SK-N-SH (cell line): Measurements from ENCODE around the gene CETN2.

Experiments
- CTCF ChIP-seq: fragments of 200-600 bp; sonication (generic); IDR thresholded peaks from 2 replicates; pipeline ENCODE4 v1.6.1; 2017; ENCODE audit warnings: antibody characterized with exemption, mild to moderate bottlenecking, moderate library complexity
- ELF1 ChIP-seq: IDR thresholded peaks from 2 replicates; pipeline ENCODE4 v1.4.0; 2012
- RAD21 ChIP-seq: IDR thresholded peaks from 2 replicates; pipeline ENCODE4 v1.6.1; 2012; ENCODE audit warnings: mild to moderate bottlenecking, low read length
- SIN3A ChIP-seq: IDR thresholded peaks from 2 replicates; pipeline ENCODE4 v1.6.1; 2012; ENCODE audit warnings: low read depth, mild to moderate bottlenecking, low read length, moderate library complexity, borderline replicate concordance

- TF ChIP-seq CTCF (no peak), RAD21 (no peak), ELF1 (no peak), SIN3A (no peak)
Observed at GRCh38 chrX:152842772-152843338, 12.3 kb upstream of the CETN2 start.
